Thoracic aorta endothelial cell (primary cell): ENCODE measurements around the gene DOP1A. TPM values are rescaled to one million over a fixed set of nuclear protein-coding genes. Genes with fewer than 3 reads are reported as not detected.

Experiments used
- total RNA-seq: library from RNA; depleted of rRNA; stranded (reverse); fragments of >200 nt; gene quantifications from 2 replicates; pipeline ENCODE4 v1.2.3, GENCODE V29; 2012

DOP1A gene, protein sequence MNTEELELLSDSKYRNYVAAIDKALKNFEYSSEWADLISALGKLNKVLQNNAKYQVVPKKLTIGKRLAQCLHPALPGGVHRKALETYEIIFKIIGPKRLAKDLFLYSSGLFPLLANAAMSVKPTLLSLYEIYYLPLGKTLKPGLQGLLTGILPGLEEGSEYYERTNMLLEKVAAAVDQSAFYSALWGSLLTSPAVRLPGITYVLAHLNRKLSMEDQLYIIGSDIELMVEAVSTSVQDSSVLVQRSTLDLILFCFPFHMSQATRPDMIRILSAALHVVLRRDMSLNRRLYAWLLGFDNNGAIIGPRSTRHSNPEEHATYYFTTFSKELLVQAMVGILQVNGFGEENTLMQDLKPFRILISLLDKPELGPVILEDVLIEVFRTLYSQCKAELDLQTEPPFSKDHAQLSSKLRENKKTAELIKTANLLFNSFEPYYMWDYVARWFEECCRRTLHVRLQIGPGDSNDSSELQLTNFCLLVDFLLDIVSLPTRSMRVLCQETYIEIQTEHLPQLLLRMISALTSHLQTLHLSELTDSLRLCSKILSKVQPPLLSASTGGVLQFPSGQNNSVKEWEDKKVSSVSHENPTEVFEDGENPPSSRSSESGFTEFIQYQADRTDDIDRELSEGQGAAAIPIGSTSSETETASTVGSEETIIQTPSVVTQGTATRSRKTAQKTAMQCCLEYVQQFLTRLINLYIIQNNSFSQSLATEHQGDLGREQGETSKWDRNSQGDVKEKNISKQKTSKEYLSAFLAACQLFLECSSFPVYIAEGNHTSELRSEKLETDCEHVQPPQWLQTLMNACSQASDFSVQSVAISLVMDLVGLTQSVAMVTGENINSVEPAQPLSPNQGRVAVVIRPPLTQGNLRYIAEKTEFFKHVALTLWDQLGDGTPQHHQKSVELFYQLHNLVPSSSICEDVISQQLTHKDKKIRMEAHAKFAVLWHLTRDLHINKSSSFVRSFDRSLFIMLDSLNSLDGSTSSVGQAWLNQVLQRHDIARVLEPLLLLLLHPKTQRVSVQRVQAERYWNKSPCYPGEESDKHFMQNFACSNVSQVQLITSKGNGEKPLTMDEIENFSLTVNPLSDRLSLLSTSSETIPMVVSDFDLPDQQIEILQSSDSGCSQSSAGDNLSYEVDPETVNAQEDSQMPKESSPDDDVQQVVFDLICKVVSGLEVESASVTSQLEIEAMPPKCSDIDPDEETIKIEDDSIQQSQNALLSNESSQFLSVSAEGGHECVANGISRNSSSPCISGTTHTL (N-terminal part only)
- 40.8 and 48.3 TPM in 2 replicates for total RNA-seq

DNA sequence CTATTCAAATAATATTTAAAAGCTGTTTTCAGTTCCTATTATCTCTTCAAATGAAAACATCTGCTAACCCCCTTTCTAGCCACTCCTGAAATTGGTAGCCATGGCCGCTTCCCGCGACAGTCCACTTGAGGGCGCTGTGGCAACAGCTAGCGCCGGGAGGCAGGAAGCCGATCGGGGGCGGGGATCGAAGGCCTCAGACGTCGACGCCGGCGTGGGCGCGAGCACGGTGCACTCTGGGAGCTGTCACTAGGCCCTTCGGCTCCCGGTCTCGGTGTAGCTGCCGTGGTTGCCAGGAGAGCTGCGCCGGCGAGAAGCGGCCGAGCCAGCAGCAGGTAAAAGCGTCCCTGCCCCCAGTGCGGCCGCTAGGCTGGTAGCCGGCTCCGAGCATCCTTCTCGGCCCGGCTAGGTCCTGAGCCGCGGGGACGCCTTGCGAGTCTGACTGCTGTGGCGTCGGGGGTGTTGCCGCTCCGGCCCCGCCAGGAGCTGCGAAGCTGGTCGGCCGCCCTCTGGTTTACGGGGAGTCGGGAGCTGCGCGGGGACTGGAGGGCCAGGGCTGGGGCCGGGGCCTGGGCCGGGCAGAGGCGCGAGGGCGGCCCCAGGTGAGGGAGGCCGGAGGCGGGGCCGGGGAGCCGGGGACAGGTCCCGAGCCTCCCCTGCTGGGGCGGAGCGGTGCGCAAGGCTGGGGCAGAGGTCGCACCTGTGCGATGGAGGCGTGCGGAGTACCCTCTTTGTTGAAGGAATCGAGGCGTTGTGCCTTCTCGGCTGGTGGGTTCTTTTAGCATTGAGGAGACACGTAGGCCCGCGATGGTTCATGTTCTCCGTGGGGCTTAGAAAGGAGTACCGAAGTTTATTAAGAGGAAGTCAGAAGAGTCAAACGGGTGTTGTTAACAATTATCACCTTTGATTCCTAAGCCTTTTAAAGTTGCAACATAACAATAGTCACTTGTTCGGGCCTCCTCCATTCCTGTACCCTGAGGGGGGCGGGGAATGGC is at the start of gene DOP1A:
Gene DOP1A, plus strand, starts transcription at position 224 of the 992 bp plus-strand sequence. CDS start 29,307 bp downstream, outside the sequence.

DNA sequence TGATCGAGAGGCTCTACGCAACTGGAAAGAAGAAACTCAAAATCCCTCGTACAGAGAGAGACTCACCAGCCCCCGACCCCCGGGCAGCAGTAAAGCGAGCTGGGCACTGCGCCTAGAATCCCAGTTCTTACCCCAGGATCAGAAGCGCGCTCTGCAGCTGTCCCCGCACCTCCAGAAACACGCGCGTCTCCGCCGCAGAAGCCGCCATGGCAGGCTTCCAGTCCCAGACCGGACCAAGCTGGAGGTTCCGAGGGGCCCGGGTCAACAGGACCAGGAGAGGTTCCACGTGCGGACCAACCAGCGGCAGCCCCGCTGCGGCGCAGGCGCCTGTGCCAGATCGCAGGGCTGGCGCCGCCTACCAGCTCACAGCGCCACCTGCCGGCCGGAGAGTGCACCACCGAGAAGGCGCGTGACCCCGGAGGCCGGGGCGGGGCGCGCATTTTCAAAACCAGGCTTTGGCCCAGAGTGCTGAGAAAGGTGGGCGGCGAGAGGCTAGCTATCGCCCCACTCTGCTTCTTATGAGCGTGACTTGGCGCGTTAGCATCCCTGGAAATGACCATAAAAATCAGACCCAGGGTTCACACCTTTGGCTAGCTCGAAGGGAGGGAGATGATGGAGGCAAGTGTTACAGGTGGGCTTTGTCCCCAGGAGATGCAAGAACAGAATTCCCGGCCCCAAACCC is 1.8 kb upstream of the DOP1A start, which contains the start of gene UBE3D:
Gene UBE3D, minus strand, starts transcription at position 331 of the 682 bp plus-strand sequence. Its CDS starts 123 bp downstream, at position 208.

DNA sequence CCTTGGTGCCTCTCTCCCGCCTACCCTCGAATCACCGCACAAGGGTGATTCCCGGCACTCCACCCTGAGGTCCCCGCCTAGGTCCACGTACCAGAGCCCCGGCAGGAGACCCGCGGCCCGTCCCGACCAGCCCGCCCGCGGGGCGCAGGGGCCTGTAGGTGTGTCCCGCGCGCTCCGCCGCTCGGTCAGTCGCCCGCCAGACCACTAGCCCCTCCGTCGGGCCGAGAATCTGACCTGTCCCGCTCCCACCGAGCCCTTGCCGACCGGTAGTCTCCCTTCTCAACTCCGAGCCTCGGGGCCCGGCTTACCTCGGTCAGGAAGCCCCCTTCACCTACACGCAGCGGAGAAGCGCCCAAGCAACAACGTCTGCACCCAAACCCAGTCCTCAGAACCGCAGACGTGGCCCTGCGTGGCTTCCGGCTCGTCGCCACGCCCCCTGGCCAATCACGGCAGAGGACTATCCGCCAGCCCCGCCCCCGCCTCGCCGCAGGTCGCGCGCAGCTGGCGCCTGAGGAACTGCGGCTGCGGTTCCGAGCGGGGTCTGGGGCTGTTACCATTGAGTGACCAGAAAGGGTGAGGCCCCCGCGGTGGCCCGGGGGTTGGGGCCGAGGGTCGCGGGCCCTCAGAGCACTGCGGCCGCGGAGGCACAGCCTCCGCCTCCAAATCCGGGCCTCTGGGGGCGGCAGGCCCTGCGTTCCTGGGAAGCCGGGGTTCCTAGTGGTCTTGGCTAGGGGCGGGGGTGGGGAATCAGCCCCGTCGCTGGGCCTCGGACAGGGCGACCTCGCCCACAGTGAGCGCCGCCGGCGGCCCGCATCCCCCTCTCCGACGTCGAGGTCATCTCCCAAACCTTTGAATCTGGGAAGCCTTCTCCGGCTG is 125.6 kb downstream of the DOP1A start, which contains the start of the genes PGM3 and RWDD2A:
Gene PGM3, minus strand, starts transcription at position 395 of the 876 bp plus-strand sequence. CDS start 2,253 bp downstream, outside the sequence.
Gene RWDD2A, plus strand, starts transcription at position 487 of the 876 bp plus-strand sequence. CDS start 1,095 bp downstream, outside the sequence.

Other genes starting within 250 kb of the DOP1A start
- 10.4 and 13.0 TPM in 2 replicates for gene UBE3D, start 1.8 kb upstream of the DOP1A start, total RNA-seq
- 66.8 and 81.0 TPM in 2 replicates for gene PGM3, start 125.6 kb downstream of the DOP1A start, total RNA-seq
- gene RWDD2A, start 125.7 kb downstream of the DOP1A start, total RNA-seq: 3.4 and 4.3 TPM in 2 replicates